MM.1S (cell line): ENCODE measurements around the gene PPP1R16B.

Experiments used
- DNase-seq: peaks from one replicate; pipeline ENCODE4 v3.0.0-alpha.2; 2015
- H2AFZ ChIP-seq: fragments of 300-600 bp; sonication (generic); 2 replicates; pipeline ENCODE4 v1.6.0; 2016; ENCODE audit warnings: antibody characterized with exemption, low read length
- H3F3A ChIP-seq: fragments of 300-600 bp; sonication (generic); 2 replicates; pipeline ENCODE4 v1.6.1; 2016; ENCODE audit warnings: mild to moderate bottlenecking, antibody characterized with exemption, low read length, moderate library complexity, mixed read lengths; ENCODE audit not compliant: insufficient read depth
- H3K27ac ChIP-seq: fragments of 300-600 bp; sonication (generic); 2 replicates; pipeline ENCODE4 v1.5.1; 2016; ENCODE audit warnings: mild to moderate bottlenecking, low read length
- H3K27me3 ChIP-seq: fragments of 300-600 bp; sonication (generic); replicated peaks from 2 replicates; pipeline ENCODE4 v1.6.0; 2016; ENCODE audit warnings: low read length; ENCODE audit not compliant: insufficient read depth
- H3K36me3 ChIP-seq: fragments of 300-600 bp; sonication (generic); replicated peaks from 2 replicates; pipeline ENCODE4 v1.6.1; 2016; ENCODE audit warnings: mild to moderate bottlenecking, low read length, mixed read lengths; ENCODE audit not compliant: insufficient read depth
- H3K4me1 ChIP-seq: fragments of 300-600 bp; sonication (generic); 2 replicates; pipeline ENCODE4 v1.6.1; 2016; ENCODE audit warnings: low read length, mixed read lengths
- H3K4me2 ChIP-seq: fragments of 300-600 bp; sonication (generic); 2 replicates; pipeline ENCODE4 v1.6.0; 2016; ENCODE audit warnings: low read depth, low read length
- H3K4me3 ChIP-seq: fragments of 300-600 bp; sonication (generic); 2 replicates; pipeline ENCODE4 v1.5.1; 2016; ENCODE audit warnings: low read length, mixed read lengths
- H3K79me2 ChIP-seq: fragments of 300-600 bp; sonication (generic); 2 replicates; pipeline ENCODE4 v1.6.1; 2016; ENCODE audit warnings: mixed run types, low read length, mixed read lengths
- H3K9ac ChIP-seq: fragments of 300-600 bp; sonication (generic); 2 replicates; pipeline ENCODE4 v1.6.1; 2016; ENCODE audit warnings: low read length, mixed read lengths
- H3K9me2 ChIP-seq: fragments of 300-600 bp; sonication (generic); replicated peaks from 2 replicates; pipeline ENCODE4 v1.6.1; 2016; ENCODE audit warnings: mild to moderate bottlenecking, low read length, mixed read lengths; ENCODE audit not compliant: insufficient read depth
- H3K9me3 ChIP-seq: fragments of 300-600 bp; sonication (generic); replicated peaks from 2 replicates; pipeline ENCODE4 v1.6.1; 2016; ENCODE audit warnings: mild to moderate bottlenecking, low read length, mixed read lengths; ENCODE audit not compliant: insufficient read depth
- H4K20me1 ChIP-seq: fragments of 300-600 bp; sonication (generic); 2 replicates; pipeline ENCODE4 v1.6.1; 2016; ENCODE audit warnings: mild to moderate bottlenecking, low read length, moderate library complexity, mixed read lengths; ENCODE audit not compliant: insufficient read depth
- EZH2 ChIP-seq: fragments of 300-600 bp; sonication (generic); optimal IDR thresholded peaks from 2 replicates; pipeline ENCODE3; 2017; ENCODE audit warnings: low read depth, mild to moderate bottlenecking, antibody characterized with exemption, low read length, mixed read lengths
- EZH2phosphoT487 ChIP-seq: fragments of 300-600 bp; sonication (generic); IDR thresholded peaks from 2 replicates; pipeline ENCODE4 v1.6.1; 2018; ENCODE audit warnings: antibody characterized with exemption, low read length
- TF ChIP-seq, protein P1 (sequence below): fragments of 300-600 bp; sonication (generic); IDR thresholded peaks from 2 replicates; pipeline ENCODE4 v1.5.1; 2016; ENCODE audit warnings: antibody characterized with exemption, low read length, mixed read lengths

PPP1R16B gene

DNA sequence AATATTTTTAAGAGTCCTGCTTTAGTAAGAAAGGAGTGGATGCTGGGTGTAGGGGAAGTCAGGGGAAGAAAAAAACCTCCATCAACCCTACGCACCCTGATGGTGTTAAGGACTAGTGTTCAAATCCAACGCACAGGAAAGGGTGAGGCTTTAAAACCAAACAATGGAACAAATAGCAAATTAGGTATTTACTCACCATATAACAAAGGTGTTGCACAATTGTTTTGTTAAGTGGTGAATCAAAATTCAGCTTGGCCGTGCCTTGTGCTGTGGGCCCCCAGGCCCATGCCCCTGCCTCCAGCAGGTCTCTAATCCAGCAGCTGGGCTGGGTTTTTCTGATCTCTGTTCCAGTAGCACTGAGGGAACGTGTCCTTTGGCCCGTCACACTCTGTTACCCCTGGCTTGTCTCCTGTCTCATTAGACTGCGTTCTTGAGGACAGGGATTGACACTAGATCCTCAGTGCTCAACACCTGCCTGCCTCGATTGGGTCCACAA lies 132.5 kb downstream of the PPP1R16B start:
- Histone ChIP-seq H3F3A (no peaks in the 10 kb centered on the region), H3K4me3 (no peak overlapping the region), H3K4me2 (no peak overlapping the region), H3K27ac (no peak overlapping the region), H3K36me3 (peaks cover 12% of the 10 kb centered on the region), H3K4me1 (no peaks in the 10 kb centered on the region), H3K9me3 (no peaks in the 10 kb centered on the region), H2AFZ (no peak overlapping the region), H4K20me1 (peaks cover 5% of the 10 kb centered on the region; the same call in 1 of the 2 replicates), H3K79me2 (peaks cover 99% of the 10 kb centered on the region), H3K9ac (no peak overlapping the region), H3K9me2 (no peaks in the 10 kb centered on the region), H3K27me3 (no peaks in the 10 kb centered on the region)
- TF ChIP-seq EZH2phosphoT487, result no peak
- no peak for TF ChIP-seq EZH2
- no peak for DNase-seq

- H3K36me3 ChIP-seq, result peaks cover 14% of the 10 kb centered on the region; the same call in 1 of the 2 replicates
These were observed 134.2 kb downstream of the PPP1R16B start for GRCh38 chr20:38939686-38940085.

DNA sequence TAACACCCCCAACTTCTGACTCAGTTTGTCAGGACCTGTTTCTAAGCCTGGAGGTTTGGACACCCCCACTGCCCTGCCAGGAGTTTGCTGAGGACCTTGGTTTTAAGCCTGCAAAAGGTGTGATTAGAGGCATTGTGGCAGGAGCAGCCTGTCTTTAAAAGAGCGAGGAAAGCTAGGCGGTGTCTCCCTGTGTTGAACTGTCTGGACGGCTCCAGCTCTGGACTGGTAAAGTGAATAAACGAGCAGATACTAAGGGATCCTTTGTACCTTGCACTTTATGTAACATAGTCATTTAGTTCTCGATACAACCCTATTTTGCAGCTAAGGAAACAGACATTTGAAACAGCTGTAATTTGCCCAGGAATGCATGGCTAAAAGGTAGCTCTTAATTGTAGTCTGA lies 135.1 kb downstream of the PPP1R16B start:
- Histone ChIP-seq H3K4me1 (no peaks in the 10 kb centered on the region), H4K20me1 (no peaks in the 10 kb centered on the region), H3K9me2 (no peaks in the 10 kb centered on the region), H3F3A (0 out of 2 replicates have a peak, but pooled peaks cover 4% of the 10 kb centered on the region), H3K27ac (no peak overlapping the region), H3K4me2 (no peak overlapping the region), H3K27me3 (no peaks in the 10 kb centered on the region), H2AFZ (no peak overlapping the region), H3K4me3 (no peak overlapping the region), H3K9me3 (no peaks in the 10 kb centered on the region), H3K36me3 (peaks cover 14% of the 10 kb centered on the region; the same call in 1 of the 2 replicates), H3K9ac (no peak overlapping the region), H3K79me2 (peaks cover 87% of the 10 kb centered on the region)
- DNase-seq, result no peak
- TF ChIP-seq EZH2, result no peak
- TF ChIP-seq EZH2phosphoT487, result no peak
- TF ChIP-seq, protein P1, sequence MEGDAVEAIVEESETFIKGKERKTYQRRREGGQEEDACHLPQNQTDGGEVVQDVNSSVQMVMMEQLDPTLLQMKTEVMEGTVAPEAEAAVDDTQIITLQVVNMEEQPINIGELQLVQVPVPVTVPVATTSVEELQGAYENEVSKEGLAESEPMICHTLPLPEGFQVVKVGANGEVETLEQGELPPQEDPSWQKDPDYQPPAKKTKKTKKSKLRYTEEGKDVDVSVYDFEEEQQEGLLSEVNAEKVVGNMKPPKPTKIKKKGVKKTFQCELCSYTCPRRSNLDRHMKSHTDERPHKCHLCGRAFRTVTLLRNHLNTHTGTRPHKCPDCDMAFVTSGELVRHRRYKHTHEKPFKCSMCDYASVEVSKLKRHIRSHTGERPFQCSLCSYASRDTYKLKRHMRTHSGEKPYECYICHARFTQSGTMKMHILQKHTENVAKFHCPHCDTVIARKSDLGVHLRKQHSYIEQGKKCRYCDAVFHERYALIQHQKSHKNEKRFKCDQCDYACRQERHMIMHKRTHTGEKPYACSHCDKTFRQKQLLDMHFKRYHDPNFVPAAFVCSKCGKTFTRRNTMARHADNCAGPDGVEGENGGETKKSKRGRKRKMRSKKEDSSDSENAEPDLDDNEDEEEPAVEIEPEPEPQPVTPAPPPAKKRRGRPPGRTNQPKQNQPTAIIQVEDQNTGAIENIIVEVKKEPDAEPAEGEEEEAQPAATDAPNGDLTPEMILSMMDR, result no peak

More at GRCh38 chr20:38939686-38940085, 134.2 kb downstream of the PPP1R16B start:
- Histone ChIP-seq H3K27ac (no peak overlapping the region), H2AFZ (no peak overlapping the region), H3K27me3 (no peaks in the 10 kb centered on the region), H3K9ac (no peak overlapping the region), H3K4me3 (no peak overlapping the region), H3K4me2 (no peak overlapping the region), H3F3A (0 out of 2 replicates have a peak, but pooled peaks cover 4% of the 10 kb centered on the region), H3K9me3 (no peaks in the 10 kb centered on the region), H3K79me2 (peaks cover 93% of the 10 kb centered on the region), H3K4me1 (no peaks in the 10 kb centered on the region), H4K20me1 (peaks cover 1% of the 10 kb centered on the region; the same call in 1 of the 2 replicates), H3K9me2 (no peaks in the 10 kb centered on the region)
- DNase-seq, result no peak
- TF ChIP-seq EZH2 (no peak), EZH2phosphoT487 (no peak)
- TF ChIP-seq, protein P1, result no peak

DNA sequence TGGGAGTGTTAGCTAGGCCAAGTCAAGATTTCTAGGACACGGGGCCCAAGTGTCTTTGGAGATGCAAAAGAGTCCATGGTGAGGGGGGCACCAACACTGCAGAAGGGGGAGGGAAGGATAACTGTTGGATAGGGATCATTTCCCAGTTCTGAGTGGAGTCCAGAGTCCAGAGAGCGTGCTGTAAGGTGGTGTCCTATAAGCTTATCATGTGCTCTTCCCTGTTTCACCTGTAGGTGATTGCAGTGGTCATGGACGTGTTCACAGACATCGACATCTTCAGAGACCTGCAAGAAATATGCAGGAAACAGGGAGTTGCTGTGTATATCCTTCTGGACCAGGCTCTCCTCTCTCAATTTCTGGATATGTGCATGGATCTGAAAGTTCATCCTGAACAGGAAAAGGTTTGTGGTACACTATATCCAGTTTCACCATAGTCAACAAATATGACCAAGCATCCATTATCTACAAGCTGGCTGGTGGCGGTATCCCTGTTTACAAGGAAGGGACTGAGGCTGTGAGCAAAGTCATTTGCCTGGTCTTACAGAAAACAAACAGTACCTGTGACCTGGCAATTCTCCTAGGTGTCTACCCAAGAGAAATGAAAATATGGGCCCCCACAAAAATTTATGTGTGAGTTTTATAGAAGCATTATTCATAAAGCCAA lies 136.4 kb downstream of the PPP1R16B start:
- Histone ChIP-seq H3K79me2 (peaks cover 80% of the 10 kb centered on the region), H3K27ac (no peak overlapping the region), H3F3A (0 out of 2 replicates have a peak, but pooled peaks cover 4% of the 10 kb centered on the region), H3K36me3 (peaks cover 16% of the 10 kb centered on the region; the same call in 1 of the 2 replicates), H3K4me2 (no peak overlapping the region), H3K4me1 (no peaks in the 10 kb centered on the region), H3K9me3 (no peaks in the 10 kb centered on the region), H4K20me1 (no peaks in the 10 kb centered on the region), H3K4me3 (no peak overlapping the region), H2AFZ (no peak overlapping the region), H3K9me2 (no peaks in the 10 kb centered on the region), H3K27me3 (no peaks in the 10 kb centered on the region), H3K9ac (no peak overlapping the region)
- TF ChIP-seq, protein P1, result no peak
- TF ChIP-seq EZH2phosphoT487 (no peak), EZH2 (no peak)
- no peak for DNase-seq
